CD4-positive, CD25-positive, alpha-beta regulatory T cell (primary cell): Measurements from ENCODE around the gene ENTPD7. TPM values are rescaled to one million over a fixed set of nuclear protein-coding genes. Genes with fewer than 3 reads are reported as not detected.

Experiments
- polyA plus RNA-seq, 4 donors: library from polyadenylated mRNA; unstranded; fragments of 300-500 nt; fragmentation: Illumina TruSeq; gene quantifications; one replicate each; pipeline ENCODE4 v1.2.3, GENCODE V29; 2021
- total RNA-seq: library from RNA; stranded (reverse); gene quantifications from one replicate; pipeline ENCODE4 v1.2.3, GENCODE V29; 2022

The ENTPD7 gene
- total and polyA plus RNA-seq, 5 donors from 2014 or later: 0.94 to 3.2 (median 1.4) TPM

Other genes starting within 250 kb of the ENTPD7 start
- gene GOT1, start 228.9 kb upstream of the ENTPD7 start, total RNA-seq: 8.4 TPM
- gene GOT1, start 228.9 kb upstream of the ENTPD7 start, polyA plus RNA-seq: 10 to 100 TPM; 19.2 to 27.5 (median 22.2) TPM
- gene NKX2-3, start 126.6 kb upstream of the ENTPD7 start, total RNA-seq: not detected
- gene NKX2-3, start 126.6 kb upstream of the ENTPD7 start, polyA plus RNA-seq: not detected
- gene SLC25A28, start 39.1 kb upstream of the ENTPD7 start, total RNA-seq: 94.7 TPM
- 10 to 100 TPM; 18.6 to 24.4 (median 21.5) TPM for gene SLC25A28, start 39.1 kb upstream of the ENTPD7 start, polyA plus RNA-seq
- gene COX15, start 72.6 kb downstream of the ENTPD7 start, total RNA-seq: 18.0 TPM
- gene COX15, start 72.6 kb downstream of the ENTPD7 start, polyA plus RNA-seq: 10 to 100 TPM; 36.0 to 42.3 (median 37.5) TPM
- gene CUTC, start 72.7 kb downstream of the ENTPD7 start, total RNA-seq: 21.8 TPM
- gene CUTC, start 72.7 kb downstream of the ENTPD7 start, polyA plus RNA-seq: 10 to 100 TPM; 62.7 to 81.0 (median 76.9) TPM
- gene ABCC2, start 123.1 kb downstream of the ENTPD7 start, total RNA-seq: 3.6 TPM
- gene ABCC2, start 123.1 kb downstream of the ENTPD7 start, polyA plus RNA-seq: under 1 TPM; 0.31 to 0.47 (median 0.40) TPM